GM12878 (cell line): ENCODE results near the gene CCDC197. TPM values are rescaled to one million over a fixed set of nuclear protein-coding genes. Genes with fewer than 3 reads are reported as not detected.

Experiments used
- CHD1 ChIP-seq: IDR thresholded peaks from 2 replicates; pipeline ENCODE4 v1.6.1; 2012; ENCODE audit warnings: low read depth, low read length, improper control_type of control experiment
- HDAC6 ChIP-seq: fragments of 200-600 bp; sonication (generic); IDR thresholded peaks from one replicate; pipeline ENCODE4 v1.8.0; 2017; ENCODE audit warnings: antibody characterized with exemption; ENCODE audit not compliant: unreplicated experiment
- MYC ChIP-seq: IDR thresholded peaks from 2 replicates; pipeline ENCODE4 v1.6.1; 2011; ENCODE audit warnings: mild to moderate bottlenecking, low read length, moderate library complexity, inconsistent platforms; ENCODE audit not compliant: insufficient read depth, insufficient replicate concordance, insufficient read length, severe bottlenecking
- RAD21 ChIP-seq: IDR thresholded peaks from 2 replicates; pipeline ENCODE4 v1.6.1; 2011; ENCODE audit warnings: mild to moderate bottlenecking, low read depth, low read length, moderate library complexity; ENCODE audit not compliant: insufficient read depth
- RBBP5 ChIP-seq: fragments of 200-600 bp; sonication (generic); conservative IDR thresholded peaks from 2 replicates; pipeline ENCODE4 v1.6.1; 2016
- SRF ChIP-seq, 2 experiments: IDR thresholded peaks; 2 replicates each; pipeline ENCODE4 v1.6.1; 2011; ENCODE audit warnings: low read depth in 2 of 2, low read length in 2 of 2, mild to moderate bottlenecking in 1 of 2, moderate library complexity in 1 of 2
- TAF1 ChIP-seq: IDR thresholded peaks from 2 replicates; pipeline ENCODE4 v1.6.1; 2011; ENCODE audit warnings: mild to moderate bottlenecking, low read depth, low read length, borderline replicate concordance
- polyA plus RNA-seq, 11 experiments: library from polyadenylated mRNA; depleted of rRNA in 4 of 11; unstranded in 6 of 11; stranded (reverse) in 5 of 11; fragments of >200 nt; fragmentation: Nextera tagmentation in 4 of 11; fragmentation: Illumina TruSeq in 1 of 11; extraction: Ambion mirVana in 4 of 11; extraction: Trizol in 1 of 11; gene quantifications; 1 replicate in 1 of 11; 2 replicates in 10 of 11; pipeline versions ENCODE4 v1.2.1 to v1.2.3, GENCODE V29; 2011 to 2016; ENCODE audit warnings: inconsistent platforms in 2 of 11, missing spikeins in 2 of 11, low read depth in 1 of 11
- total RNA-seq, 4 experiments: library from RNA; depleted of rRNA in 3 of 4; stranded (reverse); fragments of >200 nt in 3 of 4; fragmentation: Illumina TruSeq in 1 of 4; extraction: Trizol in 1 of 4; gene quantifications; 2 replicates each; pipeline versions ENCODE4 v1.2.1 to v1.2.3, GENCODE V29; 2013 to 2021
- TF ChIP-seq, protein P1 (sequence below): fragments of 450-650 bp; IDR thresholded peaks from 2 replicates; pipeline ENCODE4 v1.6.1; 2016; ENCODE audit warnings: mild to moderate bottlenecking, moderate library complexity, borderline replicate concordance
- TF ChIP-seq, protein P2 (sequence below): fragments of 450-650 bp; IDR thresholded peaks from 2 replicates; pipeline ENCODE4 v1.6.1; 2017; ENCODE audit warnings: antibody characterized with exemption, mild to moderate bottlenecking, moderate library complexity

The CCDC197 gene
- total and polyA plus RNA-seq, 10 of the 15 experiments (the other 5 are each of a cell fraction or from before 2014, with no cell fraction given), result 0.12 TPM; not detected in 9

- TF ChIP-seq, protein P1, sequence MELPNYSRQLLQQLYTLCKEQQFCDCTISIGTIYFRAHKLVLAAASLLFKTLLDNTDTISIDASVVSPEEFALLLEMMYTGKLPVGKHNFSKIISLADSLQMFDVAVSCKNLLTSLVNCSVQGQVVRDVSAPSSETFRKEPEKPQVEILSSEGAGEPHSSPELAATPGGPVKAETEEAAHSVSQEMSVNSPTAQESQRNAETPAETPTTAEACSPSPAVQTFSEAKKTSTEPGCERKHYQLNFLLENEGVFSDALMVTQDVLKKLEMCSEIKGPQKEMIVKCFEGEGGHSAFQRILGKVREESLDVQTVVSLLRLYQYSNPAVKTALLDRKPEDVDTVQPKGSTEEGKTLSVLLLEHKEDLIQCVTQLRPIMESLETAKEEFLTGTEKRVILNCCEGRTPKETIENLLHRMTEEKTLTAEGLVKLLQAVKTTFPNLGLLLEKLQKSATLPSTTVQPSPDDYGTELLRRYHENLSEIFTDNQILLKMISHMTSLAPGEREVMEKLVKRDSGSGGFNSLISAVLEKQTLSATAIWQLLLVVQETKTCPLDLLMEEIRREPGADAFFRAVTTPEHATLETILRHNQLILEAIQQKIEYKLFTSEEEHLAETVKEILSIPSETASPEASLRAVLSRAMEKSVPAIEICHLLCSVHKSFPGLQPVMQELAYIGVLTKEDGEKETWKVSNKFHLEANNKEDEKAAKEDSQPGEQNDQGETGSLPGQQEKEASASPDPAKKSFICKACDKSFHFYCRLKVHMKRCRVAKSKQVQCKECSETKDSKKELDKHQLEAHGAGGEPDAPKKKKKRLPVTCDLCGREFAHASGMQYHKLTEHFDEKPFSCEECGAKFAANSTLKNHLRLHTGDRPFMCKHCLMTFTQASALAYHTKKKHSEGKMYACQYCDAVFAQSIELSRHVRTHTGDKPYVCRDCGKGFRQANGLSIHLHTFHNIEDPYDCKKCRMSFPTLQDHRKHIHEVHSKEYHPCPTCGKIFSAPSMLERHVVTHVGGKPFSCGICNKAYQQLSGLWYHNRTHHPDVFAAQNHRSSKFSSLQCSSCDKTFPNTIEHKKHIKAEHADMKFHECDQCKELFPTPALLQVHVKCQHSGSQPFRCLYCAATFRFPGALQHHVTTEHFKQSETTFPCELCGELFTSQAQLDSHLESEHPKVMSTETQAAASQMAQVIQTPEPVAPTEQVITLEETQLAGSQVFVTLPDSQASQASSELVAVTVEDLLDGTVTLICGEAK, result no peak
- no peak for TF ChIP-seq RBBP5
- TF ChIP-seq CHD1, result no peak
- TF ChIP-seq, protein P2, sequence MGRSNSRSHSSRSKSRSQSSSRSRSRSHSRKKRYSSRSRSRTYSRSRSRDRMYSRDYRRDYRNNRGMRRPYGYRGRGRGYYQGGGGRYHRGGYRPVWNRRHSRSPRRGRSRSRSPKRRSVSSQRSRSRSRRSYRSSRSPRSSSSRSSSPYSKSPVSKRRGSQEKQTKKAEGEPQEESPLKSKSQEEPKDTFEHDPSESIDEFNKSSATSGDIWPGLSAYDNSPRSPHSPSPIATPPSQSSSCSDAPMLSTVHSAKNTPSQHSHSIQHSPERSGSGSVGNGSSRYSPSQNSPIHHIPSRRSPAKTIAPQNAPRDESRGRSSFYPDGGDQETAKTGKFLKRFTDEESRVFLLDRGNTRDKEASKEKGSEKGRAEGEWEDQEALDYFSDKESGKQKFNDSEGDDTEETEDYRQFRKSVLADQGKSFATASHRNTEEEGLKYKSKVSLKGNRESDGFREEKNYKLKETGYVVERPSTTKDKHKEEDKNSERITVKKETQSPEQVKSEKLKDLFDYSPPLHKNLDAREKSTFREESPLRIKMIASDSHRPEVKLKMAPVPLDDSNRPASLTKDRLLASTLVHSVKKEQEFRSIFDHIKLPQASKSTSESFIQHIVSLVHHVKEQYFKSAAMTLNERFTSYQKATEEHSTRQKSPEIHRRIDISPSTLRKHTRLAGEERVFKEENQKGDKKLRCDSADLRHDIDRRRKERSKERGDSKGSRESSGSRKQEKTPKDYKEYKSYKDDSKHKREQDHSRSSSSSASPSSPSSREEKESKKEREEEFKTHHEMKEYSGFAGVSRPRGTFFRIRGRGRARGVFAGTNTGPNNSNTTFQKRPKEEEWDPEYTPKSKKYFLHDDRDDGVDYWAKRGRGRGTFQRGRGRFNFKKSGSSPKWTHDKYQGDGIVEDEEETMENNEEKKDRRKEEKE, result no peak
- TF ChIP-seq SRF (IDR thresholded peaks at IDR 0.05; ENCODE audit: low read depth in 2 of 2, low read length in 2 of 2), result no peak
- no peak for TF ChIP-seq TAF1
- TF ChIP-seq RAD21, result no peak
- no peak for TF ChIP-seq MYC
- TF ChIP-seq HDAC6, result no peak
Measured at GRCh38 chr14:93991649-93992048, 5.5 kb upstream of the CCDC197 start (continued).
